IMR-90 (cell line): ENCODE results near the gene EYS. TPM values are rescaled to one million over a fixed set of nuclear protein-coding genes. Genes with fewer than 3 reads are reported as not detected.

Experiments
- ATAC-seq: fragments of 200-7000 bp; cut with Tn5 transposase; 2 replicates; pipeline ENCODE4 v1.9.1; 2020; ENCODE audit warnings: low read depth, mild to moderate bottlenecking, moderate library complexity
- BruUV-seq: library from RNA; stranded (reverse); fragments of 400-500 nt; replicated peaks from 2 replicates; lab custom pipeline; 2021; lab: Mats Ljungman, UMichigan
- CTCF ChIA-PET: fragments of 300-600 bp; formaldehyde crosslinking; extraction: SDS; loops from one replicate; lab custom pipeline; 2021; ENCODE audit warnings: antibody characterized with exemption; lab: Yijun Ruan, JAX
- POLR2A ChIA-PET: fragments of 300-600 bp; sonication (Branson Sonifier 250); formaldehyde crosslinking; loops from one replicate; lab custom pipeline; 2022; ENCODE audit warnings: antibody characterized with exemption; ENCODE audit not compliant: unreplicated experiment; lab: Charles Lee
- DNase-seq: peaks from one replicate; pipeline ENCODE4 v3.0.0; 2013
- H2AFZ ChIP-seq: replicated peaks from 2 replicates; pipeline ENCODE3; 2013; ENCODE audit warnings: low read length, mild to moderate bottlenecking; ENCODE audit not compliant: poor library complexity
- H2AK5ac ChIP-seq: 2 replicates; pipeline ENCODE4 v1.6.1; 2013; ENCODE audit warnings: low read depth, low read length, inconsistent platforms
- H2AK9ac ChIP-seq: replicated peaks from 2 replicates; pipeline ENCODE3; 2013; ENCODE audit warnings: mild to moderate bottlenecking, low read depth, low read length, moderate library complexity; ENCODE audit not compliant: poor library complexity
- H2BK120ac ChIP-seq: 2 replicates; pipeline ENCODE4 v1.6.1; 2013; ENCODE audit warnings: low read depth, low read length, inconsistent platforms
- H2BK15ac ChIP-seq: 3 replicates; pipeline ENCODE4 v1.6.1; 2013; ENCODE audit warnings: low read depth, low read length, inconsistent platforms
- H2BK20ac ChIP-seq: 2 replicates; pipeline ENCODE4 v1.6.1; 2013; ENCODE audit warnings: low read depth, mild to moderate bottlenecking, inconsistent platforms, low read length, moderate library complexity
- H2BK5ac ChIP-seq: 2 replicates; pipeline ENCODE4 v1.6.1; 2013; ENCODE audit warnings: mild to moderate bottlenecking, low read depth, low read length, inconsistent platforms; ENCODE audit not compliant: poor library complexity, severe bottlenecking
- H3K14ac ChIP-seq: replicated peaks from 2 replicates; pipeline ENCODE4 v1.6.1; 2013; ENCODE audit warnings: low read depth, low read length, inconsistent platforms
- H3K18ac ChIP-seq: 2 replicates; pipeline ENCODE4 v1.6.1; 2013; ENCODE audit warnings: low read depth, low read length, control low read depth
- H3K23ac ChIP-seq: 2 replicates; pipeline ENCODE4 v1.6.1; 2013; ENCODE audit warnings: low read depth, low read length, inconsistent platforms
- H3K27ac ChIP-seq: 2 replicates; pipeline ENCODE4 v1.5.1; 2013; ENCODE audit warnings: mild to moderate bottlenecking, control low read depth, low read length; ENCODE audit not compliant: insufficient read depth
- H3K27me3 ChIP-seq: 2 replicates; pipeline ENCODE4 v1.6.1; 2013; ENCODE audit warnings: low read length; ENCODE audit not compliant: control insufficient read depth, insufficient read depth
- H3K36me3 ChIP-seq: 2 replicates; pipeline ENCODE4 v1.6.1; 2013; ENCODE audit warnings: low read length, mixed read lengths; ENCODE audit not compliant: control insufficient read depth, insufficient read depth
- H3K4ac ChIP-seq: 2 replicates; pipeline ENCODE4 v1.6.1; 2013; ENCODE audit warnings: low read depth, low read length, inconsistent platforms
- H3K4me1 ChIP-seq: 2 replicates; pipeline ENCODE4 v1.6.1; 2013; ENCODE audit warnings: low read length, mixed read lengths; ENCODE audit not compliant: control insufficient read depth, insufficient read depth
- H3K4me2 ChIP-seq: 2 replicates; pipeline ENCODE4 v1.6.1; 2013; ENCODE audit warnings: low read depth, mild to moderate bottlenecking, control low read depth, low read length, moderate library complexity
- H3K4me3 ChIP-seq: 2 replicates; pipeline ENCODE4 v1.5.1; 2013; ENCODE audit warnings: low read depth, mild to moderate bottlenecking, control low read depth, low read length, moderate library complexity; ENCODE audit not compliant: insufficient read depth
- H3K56ac ChIP-seq: 2 replicates; pipeline ENCODE4 v1.6.1; 2013; ENCODE audit warnings: low read length, inconsistent platforms; ENCODE audit not compliant: insufficient read depth; ENCODE audit errors: extremely low read depth
- H3K79me1 ChIP-seq, 2 experiments: 2 replicates each; pipeline ENCODE4 v1.6.1; 2013; ENCODE audit warnings: low read length in 2 of 2, inconsistent platforms in 1 of 2, low read depth in 1 of 2
- H3K9ac ChIP-seq: 2 replicates; pipeline ENCODE4 v1.6.1; 2013; ENCODE audit warnings: low read depth, low read length, control low read depth
- H3K9me1 ChIP-seq: 2 replicates; pipeline ENCODE4 v1.6.1; 2013; ENCODE audit warnings: low read length, inconsistent platforms; ENCODE audit not compliant: insufficient read depth
- H3K9me3 ChIP-seq: 2 replicates; pipeline ENCODE4 v1.6.1; 2013; ENCODE audit warnings: low read length; ENCODE audit not compliant: control insufficient read depth, insufficient read depth
- H4K20me1 ChIP-seq: 2 replicates; pipeline ENCODE4 v1.6.1; 2013; ENCODE audit warnings: low read length, inconsistent platforms; ENCODE audit not compliant: insufficient read depth
- H4K5ac ChIP-seq: 2 replicates; pipeline ENCODE4 v1.6.1; 2013; ENCODE audit warnings: mild to moderate bottlenecking, low read depth, low read length, control low read depth
- H4K8ac ChIP-seq, 2 experiments: 2 replicates each; pipeline ENCODE4 v1.6.1; 2013; ENCODE audit warnings: low read depth in 2 of 2, low read length in 2 of 2, control low read depth in 1 of 2, inconsistent platforms in 1 of 2
- H4K91ac ChIP-seq: 2 replicates; pipeline ENCODE4 v1.6.1; 2013; ENCODE audit warnings: low read depth, low read length, inconsistent platforms; ENCODE audit not compliant: insufficient read depth
- BHLHE40 ChIP-seq: fragments of 150-350 bp; IDR thresholded peaks from 2 replicates; pipeline ENCODE4 v1.6.1; 2016; ENCODE audit warnings: mild to moderate bottlenecking, low read depth, low read length
- CEBPB ChIP-seq: IDR thresholded peaks from 2 replicates; pipeline ENCODE4 v1.6.1; 2012; ENCODE audit warnings: low read depth, low read length, improper control_type of control experiment
- CHD1 ChIP-seq: IDR thresholded peaks from 2 replicates; pipeline ENCODE4 v1.6.1; 2012; ENCODE audit warnings: low read depth, low read length, improper control_type of control experiment
- CTCF ChIP-seq: conservative IDR thresholded peaks from 2 replicates; pipeline ENCODE4 v1.5.1; 2012; ENCODE audit warnings: mild to moderate bottlenecking, low read depth, low read length, improper control_type of control experiment
- ELK1 ChIP-seq: fragments of 150-350 bp; IDR thresholded peaks from 2 replicates; pipeline ENCODE4 v1.6.1; 2016; ENCODE audit warnings: low read depth, mild to moderate bottlenecking, low read length, moderate library complexity, borderline replicate concordance
- FOS ChIP-seq: fragments of 150-350 bp; IDR thresholded peaks from 2 replicates; pipeline ENCODE4 v1.6.1; 2016; ENCODE audit warnings: low read depth, low read length
- MAFK ChIP-seq: IDR thresholded peaks from 2 replicates; pipeline ENCODE4 v1.6.1; 2012; ENCODE audit warnings: low read depth, low read length, improper control_type of control experiment
- MAZ ChIP-seq: IDR thresholded peaks from 2 replicates; pipeline ENCODE4 v1.6.1; 2012; ENCODE audit warnings: low read depth, mild to moderate bottlenecking, low read length, improper control_type of control experiment, moderate library complexity, borderline replicate concordance
- MXI1 ChIP-seq: IDR thresholded peaks from 2 replicates; pipeline ENCODE4 v1.6.1; 2012; ENCODE audit warnings: low read depth, mild to moderate bottlenecking, low read length, moderate library complexity, borderline replicate concordance
- NFE2L2 ChIP-seq: fragments of 150-350 bp; IDR thresholded peaks from 2 replicates; pipeline ENCODE4 v1.6.1; 2016; ENCODE audit warnings: low read depth, mild to moderate bottlenecking, low read length
- POLR2A ChIP-seq: IDR thresholded peaks from 2 replicates; pipeline ENCODE4 v1.6.1; 2012; ENCODE audit warnings: mild to moderate bottlenecking, low read depth, low read length
- RAD21 ChIP-seq: IDR thresholded peaks from 2 replicates; pipeline ENCODE4 v1.6.1; 2012; ENCODE audit warnings: low read length, improper control_type of control experiment
- RCOR1 ChIP-seq: IDR thresholded peaks from 2 replicates; pipeline ENCODE4 v1.6.1; 2012; ENCODE audit warnings: mild to moderate bottlenecking, low read length, improper control_type of control experiment; ENCODE audit not compliant: insufficient replicate concordance
- RFX5 ChIP-seq: IDR thresholded peaks from 2 replicates; pipeline ENCODE4 v1.8.0; 2012; ENCODE audit warnings: low read depth, mild to moderate bottlenecking, low read length, moderate library complexity
- SMC3 ChIP-seq: fragments of 150-350 bp; IDR thresholded peaks from 2 replicates; pipeline ENCODE4 v1.6.1; 2016; ENCODE audit warnings: low read depth, mild to moderate bottlenecking, antibody characterized with exemption, low read length, moderate library complexity
- USF2 ChIP-seq: fragments of 150-350 bp; IDR thresholded peaks from 2 replicates; pipeline ENCODE4 v1.6.1; 2017; ENCODE audit warnings: mild to moderate bottlenecking, antibody characterized with exemption, low read length, low read depth
- WGBS, 2 experiments: methylation state at CpG; one replicate each; pipeline versions ENCODE4 v1.1.5 to v1.1.7; 2013; ENCODE audit warnings: missing lambda C conversion rate in 2 of 2; ENCODE audit not compliant: insufficient read length in 1 of 2; ENCODE audit errors: extremely low coverage in 2 of 2; 5-methylcytosine and 5-hydroxymethylcytosine counted together
- dilution Hi-C: fragments of 300-500 bp; cut with HindIII; formaldehyde crosslinking; loops from one replicate; pipeline ENCODE4 v1.14.3; 2018; ENCODE audit warnings: low sequenced_read_pairs; ENCODE audit not compliant: unreplicated experiment
- in situ Hi-C: fragments of 300-500 bp; cut with MboI; formaldehyde crosslinking; loops from 3 replicates; pipeline ENCODE4 v1.14.3; 2019; ENCODE audit warnings: low sequenced_read_pairs, inconsistent platforms, mixed read lengths
- intact Hi-C: fragments of 100-400 bp; cut with micrococcal nuclease; formaldehyde crosslinking; loops from 2 replicates; pipeline ENCODE4 v1.10.0; 2022
- polyA plus RNA-seq, 3 experiments: library from polyadenylated mRNA; depleted of rRNA; stranded (reverse); fragments of >200 nt; gene quantifications; 2 replicates each; pipeline ENCODE4 v1.2.3, GENCODE V29; 2012; ENCODE audit warnings: low replicate concordance in 1 of 3
- total RNA-seq: library from RNA; depleted of rRNA; stranded (reverse); fragments of >200 nt; gene quantifications from 2 replicates; pipeline ENCODE4 v1.2.3, GENCODE V29; 2012

The EYS gene
- total and polyA plus RNA-seq, 2 of the 4 experiments (the other 2 are of a cell fraction), result under 0.01 TPM; not detected in 1

GRCh38 chr6:65182681-65183080 is 524.3 kb downstream of the EYS start:
- Histone ChIP-seq H3K9me3 (no peaks in the 10 kb centered on the region), H3K14ac (no peak overlapping the region), H2AFZ (no peak overlapping the region), H3K23ac (no peak overlapping the region), H3K56ac (no peak overlapping the region), H2AK9ac (no peak overlapping the region), H3K27me3 (no peaks in the 10 kb centered on the region), H3K4me2 (no peak overlapping the region), H4K91ac (no peak overlapping the region), H3K4me3 (no peak overlapping the region), H2BK20ac (no peak overlapping the region), H2AK5ac (no peak overlapping the region), H3K36me3 (no peaks in the 10 kb centered on the region), H2BK15ac (no peak overlapping the region), H2BK120ac (no peak overlapping the region), H4K5ac (no peak overlapping the region), H4K20me1 (no peaks in the 10 kb centered on the region), H3K18ac (no peak overlapping the region), H3K4ac (no peak overlapping the region), H3K9me1 (no peaks in the 10 kb centered on the region), H2BK5ac (no peak overlapping the region), H4K8ac (no peak overlapping the region), H3K27ac (no peak overlapping the region), H3K79me1 (no peaks in the 10 kb centered on the region), H3K9ac (no peak overlapping the region), H3K4me1 (no peaks in the 10 kb centered on the region)
- ChIA-PET CTCF (no interaction called here), POLR2A (no interaction called here)
- no peak for TF ChIP-seq RFX5
- TF ChIP-seq RAD21, result no peak
- no peak for TF ChIP-seq CEBPB
- TF ChIP-seq ELK1, result no peak
- TF ChIP-seq RCOR1, result no peak
- no peak for TF ChIP-seq CHD1
- no peak for TF ChIP-seq MAFK
- TF ChIP-seq MXI1, result no peak
- TF ChIP-seq MAZ, result no peak
- TF ChIP-seq POLR2A, result no peak
- TF ChIP-seq BHLHE40, result no peak
- TF ChIP-seq CTCF, result no peak
- no peak for TF ChIP-seq NFE2L2
- no peak for TF ChIP-seq USF2
- TF ChIP-seq SMC3, result no peak
- TF ChIP-seq FOS, result no peak
- in situ Hi-C loops (no loop called here), intact Hi-C loops (no loop called here), dilution Hi-C loops (no loop called here)
- no CpG with 5 or more reads among the region's 2 CpGs for whole genome bisulfite sequencing, 2 experiments
- peak; percentile 65 for ATAC-seq
- DNase-seq, result peak; percentile 40
- no TSS peak for BruUV-seq
